ENCODE measurements around the gene AP3D1.

The AP3D1 gene

DNA sequence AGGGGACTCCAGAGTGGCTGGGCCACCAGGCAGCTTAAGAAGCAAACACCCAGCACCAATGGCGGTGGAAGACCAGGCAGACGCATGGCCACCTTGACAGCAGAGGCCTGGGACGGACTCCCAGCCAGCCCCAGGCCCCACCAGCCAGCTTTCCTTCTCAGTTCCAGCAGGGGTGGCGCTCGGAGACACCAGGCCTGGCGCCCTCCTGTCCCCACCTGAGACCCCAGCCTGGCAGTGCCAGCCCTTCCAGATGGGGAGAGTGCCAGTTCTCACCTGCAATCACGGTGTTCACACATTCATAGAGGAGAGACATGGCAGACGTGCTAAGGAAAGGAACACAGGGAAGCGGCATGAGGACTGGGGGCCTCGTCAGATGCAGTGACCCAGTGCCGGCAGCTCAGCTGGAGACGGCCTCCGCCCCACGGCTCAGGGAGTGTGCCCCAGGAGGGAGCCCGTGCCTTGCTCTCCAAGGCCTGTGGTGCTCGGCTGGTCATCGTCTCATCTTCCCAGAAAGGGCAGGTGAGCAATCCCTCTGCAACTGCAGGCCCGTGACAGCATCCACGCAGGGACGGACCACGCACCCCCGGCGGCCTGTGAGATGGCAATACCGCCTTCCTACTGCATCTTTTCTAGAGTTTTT is 24.4 kb downstream of the AP3D1 start:
- no peak for DNase-seq

DNA sequence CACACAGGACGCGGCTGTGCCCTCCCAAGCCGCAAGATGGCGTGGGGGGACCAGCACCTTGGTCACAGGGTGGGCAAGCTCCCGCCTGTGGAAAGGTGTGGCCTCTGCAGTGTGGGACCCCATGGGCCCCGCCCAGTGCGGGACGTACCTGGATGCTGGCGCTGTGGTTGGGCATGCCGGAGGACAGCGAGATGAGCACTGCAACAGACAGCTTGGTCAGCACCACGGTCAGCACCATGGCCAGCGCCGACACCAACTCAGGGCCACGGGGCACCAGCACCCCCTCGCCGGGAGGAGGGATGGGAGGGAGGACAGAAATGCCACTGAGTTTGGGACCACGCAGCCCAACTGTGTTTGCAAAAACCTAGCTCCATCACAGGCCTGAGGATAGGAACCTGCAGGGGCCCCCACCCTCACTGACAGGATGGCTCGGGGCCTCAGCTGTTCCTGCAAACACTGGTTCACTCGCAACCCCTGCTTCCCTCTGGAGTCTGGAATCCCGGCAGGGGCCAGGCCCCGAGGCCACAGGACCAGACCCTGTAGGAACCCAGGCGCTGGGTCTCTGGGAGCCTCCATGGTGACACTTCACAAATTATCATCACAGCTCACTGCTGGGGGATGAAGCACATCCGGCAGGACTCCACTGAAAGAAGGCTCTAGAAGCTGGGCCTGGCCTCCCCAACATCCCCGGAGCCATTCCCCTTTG is 27.5 kb downstream of the AP3D1 start:
- no peak for DNase-seq

DNA sequence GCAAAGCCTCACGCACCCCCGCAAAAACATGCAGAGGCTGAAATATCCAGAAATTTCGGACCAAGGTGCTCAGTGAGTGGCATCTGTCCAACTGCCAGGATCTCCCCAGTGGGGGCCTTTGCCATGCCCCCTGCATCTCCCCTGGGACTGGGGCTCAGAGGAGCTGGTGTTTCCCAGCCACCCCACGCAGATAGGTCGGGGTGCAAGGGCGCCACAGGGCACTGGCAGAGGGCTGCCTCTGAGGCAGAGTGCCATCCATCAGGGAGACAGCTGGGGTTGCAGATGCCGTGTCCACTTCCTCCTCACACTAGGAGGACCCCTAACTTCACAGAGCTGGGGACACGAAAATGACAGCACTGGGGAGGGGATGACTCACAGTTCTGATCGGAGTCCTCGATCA is 28.4 kb downstream of the AP3D1 start:
- no peak for DNase-seq

GRCh38 chr19:2122251-2122650 is 29.1 kb downstream of the AP3D1 start:
- DNase-seq = no peak

DNA sequence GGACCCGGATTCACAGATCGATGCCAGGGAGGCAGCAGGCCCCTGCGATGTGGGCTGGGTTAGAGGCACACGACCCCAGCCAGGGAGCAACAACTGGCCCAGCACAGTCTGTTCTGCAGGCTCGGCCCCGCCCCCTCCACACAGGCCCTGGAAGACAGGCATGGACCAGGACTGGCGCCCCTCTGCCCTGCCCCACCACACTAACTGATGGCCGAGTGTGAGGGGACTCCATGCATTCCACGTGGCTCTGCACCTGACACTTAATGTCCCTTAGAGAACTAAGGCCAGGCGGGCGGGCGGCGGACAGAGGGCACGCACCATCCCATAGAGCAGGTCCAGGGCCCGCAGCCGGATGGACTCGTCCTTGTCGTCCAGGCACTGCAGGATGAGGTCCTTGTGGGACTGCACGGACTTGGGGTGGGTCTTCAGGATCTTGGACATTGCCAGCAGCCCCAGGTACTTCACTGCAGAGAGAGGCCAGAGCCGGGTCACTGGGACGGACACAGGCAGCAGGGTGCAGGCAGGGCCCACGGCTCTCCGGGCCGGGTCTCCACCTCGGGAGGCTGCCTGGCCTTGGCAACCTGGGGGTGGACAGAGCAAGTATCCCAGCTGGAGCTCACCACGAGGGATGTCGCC is 29.8 kb downstream of the AP3D1 start:
- no peak for DNase-seq

DNA sequence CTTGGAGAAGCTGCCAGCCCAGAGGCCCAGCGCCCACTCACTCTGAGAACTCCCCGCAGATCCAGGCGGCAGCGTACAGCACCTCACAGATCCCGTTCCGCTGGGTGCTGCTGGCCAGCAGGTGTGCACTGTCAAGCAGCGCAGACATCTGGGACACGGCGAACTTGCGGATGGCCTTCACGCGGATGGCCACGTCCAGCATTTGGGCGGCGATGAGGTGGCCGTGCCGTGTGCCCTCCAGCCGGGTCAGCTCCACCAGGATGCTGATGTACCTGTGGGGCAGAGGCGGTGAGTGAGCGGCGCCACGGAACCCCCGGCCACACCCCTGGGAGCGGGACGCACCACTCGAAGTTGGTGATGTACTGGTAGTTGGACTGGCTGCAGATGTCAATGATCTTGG is 30.5 kb downstream of the AP3D1 start:
- DNase-seq = no peak

GRCh38 chr19:2119921-2120785 is 31.2 kb downstream of the AP3D1 start:
- DNase-seq = no peak

DNA sequence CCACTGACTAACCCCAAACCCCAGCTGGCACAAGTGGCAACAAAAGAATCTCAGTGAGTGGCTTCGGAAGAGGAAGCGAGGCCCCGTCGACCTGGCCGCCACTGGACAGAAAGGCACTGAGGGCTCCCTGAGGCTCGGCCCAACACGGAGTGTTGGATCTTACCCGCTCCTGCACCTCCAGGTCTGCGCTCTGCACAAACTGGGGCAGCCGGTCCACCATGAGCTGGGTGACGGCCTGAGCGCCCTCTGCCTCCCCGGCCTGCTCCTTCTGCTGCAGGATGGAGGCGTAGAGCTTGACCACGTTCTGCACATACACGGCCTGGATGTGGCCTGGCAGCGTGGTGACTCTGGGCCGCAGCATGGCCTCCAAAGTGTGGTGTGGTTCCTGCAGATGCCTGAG is 32.9 kb downstream of the AP3D1 start:
- DNase-seq = no peak

- DNase-seq = no peak
Measured at GRCh38 chr19:2117215-2117960, 34.0 kb downstream of the AP3D1 start.

DNA sequence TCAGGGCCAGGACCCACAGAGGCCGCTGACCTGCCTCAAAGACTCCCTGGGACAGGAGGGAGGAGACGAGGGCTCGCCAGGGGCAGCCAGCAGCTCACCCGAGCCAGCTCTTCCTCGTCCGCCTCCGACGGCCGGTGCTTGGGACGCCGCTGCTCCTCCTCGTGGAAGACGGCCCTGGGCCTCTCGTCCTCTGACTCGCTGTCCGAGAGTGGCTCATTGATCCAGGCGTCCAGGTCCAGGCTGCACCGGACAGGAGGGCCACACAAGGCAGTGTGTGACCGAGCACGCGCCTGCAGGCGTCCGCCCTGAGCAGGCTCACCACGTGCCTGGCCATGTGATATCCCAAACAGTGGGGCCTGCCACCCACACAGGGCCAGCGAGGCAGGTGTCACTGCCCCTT is 34.9 kb downstream of the AP3D1 start:
- DNase-seq = no peak

- DNase-seq = no peak
Measured at GRCh38 chr19:2115911-2116426, 35.4 kb downstream of the AP3D1 start.

DNA sequence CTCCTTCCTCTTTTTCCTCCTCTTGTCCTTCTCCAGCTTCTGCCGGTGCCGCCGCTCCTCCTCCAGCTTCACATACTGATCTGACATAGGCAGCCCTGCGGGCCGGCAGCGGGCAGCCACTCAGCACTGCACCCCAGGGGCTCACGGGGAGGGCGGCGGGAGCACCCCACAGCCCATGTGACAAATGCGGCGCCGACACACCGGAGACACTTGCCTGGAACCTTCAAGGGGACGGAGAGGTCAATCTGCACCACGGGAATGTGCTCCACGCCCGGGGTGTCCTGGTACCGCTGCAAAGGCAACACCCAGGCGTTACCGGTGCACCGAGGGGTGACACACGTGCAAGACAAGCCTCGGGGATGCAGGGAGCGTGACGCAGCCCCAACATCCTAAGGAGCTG is 36.0 kb downstream of the AP3D1 start:
- DNase-seq = no peak

- DNase-seq = no peak
Measured at GRCh38 chr19:2114821-2115220, 36.5 kb downstream of the AP3D1 start.

- no peak for DNase-seq
Measured at GRCh38 chr19:2114218-2114617, 37.1 kb downstream of the AP3D1 start.

DNA sequence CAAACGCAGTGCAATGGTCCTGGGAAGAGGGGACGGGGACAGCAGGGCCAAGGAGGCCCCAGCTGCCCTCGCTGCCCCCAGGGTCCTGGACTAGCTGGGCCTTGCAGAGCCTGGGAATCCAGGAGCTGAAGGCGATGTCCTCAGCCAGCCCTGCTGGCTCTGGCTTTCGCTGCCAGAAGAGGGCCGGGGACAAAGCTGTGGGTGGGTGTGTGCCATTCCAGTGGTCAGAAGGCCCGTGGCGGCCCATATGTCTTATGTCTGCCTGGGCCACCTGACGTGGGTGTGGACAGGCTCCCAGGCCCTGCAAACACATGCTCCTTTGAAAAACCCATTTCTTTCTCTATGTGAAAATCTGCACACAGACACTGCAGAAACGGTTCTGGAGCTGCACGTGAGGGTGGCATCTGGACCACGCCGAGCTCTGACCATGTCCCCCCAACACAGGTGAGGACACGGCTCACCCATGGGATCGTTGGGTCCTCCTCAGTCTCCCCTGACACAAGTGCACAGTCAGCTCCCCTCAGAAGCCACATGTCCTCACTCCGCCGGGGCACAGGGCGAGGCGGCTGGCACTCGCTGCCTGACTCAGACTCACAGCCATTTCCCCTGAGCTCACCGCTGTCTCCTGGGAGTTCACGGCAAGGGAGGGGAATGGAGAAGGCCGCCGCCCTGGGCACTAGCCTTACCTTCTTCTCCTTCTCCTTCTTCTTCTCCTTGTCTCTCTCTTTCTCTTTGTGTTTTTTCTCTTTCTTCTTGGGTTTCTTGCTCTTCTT is 37.7 kb downstream of the AP3D1 start:
- no peak for DNase-seq

GRCh38 chr19:2112516-2113320 is 38.6 kb downstream of the AP3D1 start:
- DNase-seq = no peak

DNA sequence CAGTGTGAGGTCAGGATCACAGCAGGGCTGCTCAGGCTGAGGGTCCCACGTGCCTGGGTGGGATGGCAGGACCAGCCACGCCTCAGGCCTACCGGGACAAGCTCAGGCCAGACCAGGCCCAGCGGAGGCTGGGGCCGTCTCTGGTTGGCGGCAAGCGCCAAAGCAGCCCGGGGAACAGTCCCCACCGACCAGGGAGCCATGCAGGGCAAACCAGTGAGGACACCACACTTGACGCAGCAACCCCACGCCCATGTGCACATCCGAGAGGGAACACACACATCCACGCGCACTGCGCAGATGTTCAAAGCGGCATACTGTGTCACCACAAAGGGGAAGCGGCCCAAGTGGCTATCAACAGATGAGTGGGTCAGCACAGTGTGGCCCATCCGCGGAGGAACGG is 39.5 kb downstream of the AP3D1 start:
- no peak for DNase-seq

DNA sequence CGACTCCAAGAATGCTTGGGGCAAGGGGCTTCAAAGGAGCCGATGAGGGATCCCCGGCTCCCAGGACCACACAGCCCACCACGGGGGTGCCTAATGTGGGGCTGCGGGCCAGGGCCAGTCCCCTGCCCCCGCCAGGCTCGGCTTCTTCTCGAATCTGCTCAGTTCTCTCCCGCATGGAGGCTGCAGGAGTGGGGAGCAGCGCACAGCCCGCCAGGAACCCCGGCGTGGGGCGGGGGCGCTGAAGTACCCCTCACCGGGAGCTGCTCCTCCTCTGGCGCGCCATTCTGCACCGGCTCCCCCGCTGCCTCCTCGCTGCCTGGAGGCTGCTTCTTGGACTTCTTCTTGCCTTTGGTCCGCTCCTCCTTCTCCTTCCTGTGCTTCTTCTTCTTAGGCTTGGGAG is 39.9 kb downstream of the AP3D1 start:
- DNase-seq = no peak

DNA sequence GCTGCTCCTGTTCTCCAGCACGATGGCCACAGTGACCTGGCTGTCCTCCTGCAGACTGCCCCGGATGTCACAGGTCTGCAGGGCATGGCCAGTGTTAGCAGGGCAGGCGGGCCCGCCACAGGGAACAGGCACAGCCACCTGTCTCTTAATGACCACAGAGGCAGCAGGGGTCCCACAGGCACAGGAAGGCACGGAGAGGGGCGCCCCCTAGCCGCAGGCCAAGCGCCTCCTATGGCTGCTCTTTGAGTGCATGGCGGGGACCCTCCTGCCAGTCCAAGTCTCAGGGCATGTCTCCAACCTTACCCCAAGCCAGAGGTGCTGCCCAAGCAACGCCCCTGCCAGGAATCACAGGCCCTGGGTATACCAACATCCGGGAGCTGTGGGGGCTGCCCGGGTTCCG is 40.5 kb downstream of the AP3D1 start:
- DNase-seq = no peak

GRCh38 chr19:2109046-2109864 is 42.1 kb downstream of the AP3D1 start:
- DNase-seq = no peak
